GM21825 (cell line): ENCODE measurements around the gene NF2.

Experiments used
- ATAC-seq: cut with Tn5 transposase; IDR thresholded peaks from one replicate; pipeline ENCODE4 v1.9.1; 2021; ENCODE audit warnings: mild to moderate bottlenecking, moderate library complexity; ENCODE audit not compliant: unreplicated experiment

NF2 gene

DNA sequence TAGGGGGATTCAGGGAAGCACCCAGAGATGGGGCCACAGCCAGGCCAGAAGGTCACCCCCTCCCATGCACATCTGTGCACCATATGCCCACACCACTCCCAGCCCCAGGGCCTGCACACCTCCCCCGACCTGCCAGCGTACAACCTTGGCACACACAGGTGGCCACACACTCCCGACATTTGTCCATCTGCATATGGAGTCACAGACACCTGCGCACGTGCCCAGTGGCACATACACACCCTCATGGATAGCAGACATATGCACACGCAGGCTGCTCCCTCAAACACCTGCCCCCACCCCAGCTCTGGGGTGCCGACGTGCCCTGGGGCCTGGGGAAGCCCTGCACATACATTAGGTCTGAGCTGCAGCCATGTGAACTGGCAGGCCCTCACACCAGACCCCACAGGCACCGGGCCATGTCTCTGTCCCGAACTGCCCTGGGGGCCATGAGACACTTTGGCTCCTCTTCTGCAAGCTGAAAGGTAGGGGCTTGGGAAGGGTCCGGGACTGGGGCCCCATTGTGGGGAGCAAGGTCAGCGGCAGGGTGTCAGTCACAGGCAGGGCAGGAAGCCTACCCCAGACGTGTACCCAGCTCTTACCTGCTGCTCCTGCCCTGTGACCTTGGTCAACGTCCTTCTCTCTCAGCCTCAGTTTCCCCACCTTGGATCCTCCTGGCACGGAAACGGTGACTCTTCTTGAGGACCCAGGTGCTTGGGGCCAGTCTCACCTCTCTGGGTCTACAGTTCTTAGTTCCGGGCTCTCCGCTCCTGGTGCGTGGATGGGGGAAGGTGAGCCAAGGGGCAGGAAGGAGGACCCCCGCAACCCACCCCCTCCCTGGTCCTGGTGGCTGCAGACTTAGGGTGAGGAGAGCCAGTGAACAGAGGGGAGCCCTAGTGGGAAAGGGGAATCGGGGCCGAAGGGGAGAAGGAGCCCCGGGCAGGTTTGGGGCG, 115.8 kb downstream of the NF2 start:
- no peak for ATAC-seq

DNA sequence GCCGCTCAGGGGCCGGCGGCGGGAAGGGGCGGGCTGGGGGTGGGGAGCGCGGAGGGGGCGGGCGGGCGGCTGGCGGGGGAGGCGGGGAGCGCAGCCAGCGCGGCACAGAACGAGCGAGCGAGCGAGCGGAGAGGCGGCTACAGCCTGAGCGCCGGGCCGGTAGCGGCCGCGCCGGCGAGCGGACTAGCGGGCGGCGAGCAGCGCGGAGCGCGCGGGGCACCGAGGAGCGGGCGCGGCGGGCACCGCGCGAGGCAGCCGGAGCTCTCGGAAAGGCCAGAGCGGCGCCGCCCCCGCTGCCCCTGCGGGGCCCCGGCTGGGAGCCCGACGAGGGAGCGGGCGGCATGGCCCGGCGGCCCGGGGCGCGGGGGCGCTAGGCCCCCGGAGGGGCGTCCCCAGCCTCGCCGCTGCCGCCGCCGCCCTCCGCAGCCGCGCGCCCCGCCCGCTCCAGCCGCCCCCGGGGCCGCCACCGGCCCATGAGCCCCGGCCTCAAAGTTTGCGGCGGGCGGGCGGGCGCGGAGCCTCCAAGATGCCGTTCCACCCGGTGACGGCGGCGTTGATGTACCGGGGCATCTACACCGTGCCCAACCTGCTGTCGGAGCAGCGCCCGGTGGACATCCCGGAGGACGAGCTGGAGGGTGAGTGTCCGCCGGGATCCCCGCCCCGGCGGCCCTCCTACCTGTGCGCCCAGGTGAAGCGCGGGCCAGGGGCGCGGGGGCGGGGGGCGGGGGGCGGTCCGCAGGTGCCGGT, 116.6 kb downstream of the NF2 start, which contains the start of gene CABP7:
TSS of gene CABP7 (plus strand) at position 105 of the 747 bp plus-strand sequence. CDS start at position 527, 422 bp downstream.
- no peak for ATAC-seq

DNA sequence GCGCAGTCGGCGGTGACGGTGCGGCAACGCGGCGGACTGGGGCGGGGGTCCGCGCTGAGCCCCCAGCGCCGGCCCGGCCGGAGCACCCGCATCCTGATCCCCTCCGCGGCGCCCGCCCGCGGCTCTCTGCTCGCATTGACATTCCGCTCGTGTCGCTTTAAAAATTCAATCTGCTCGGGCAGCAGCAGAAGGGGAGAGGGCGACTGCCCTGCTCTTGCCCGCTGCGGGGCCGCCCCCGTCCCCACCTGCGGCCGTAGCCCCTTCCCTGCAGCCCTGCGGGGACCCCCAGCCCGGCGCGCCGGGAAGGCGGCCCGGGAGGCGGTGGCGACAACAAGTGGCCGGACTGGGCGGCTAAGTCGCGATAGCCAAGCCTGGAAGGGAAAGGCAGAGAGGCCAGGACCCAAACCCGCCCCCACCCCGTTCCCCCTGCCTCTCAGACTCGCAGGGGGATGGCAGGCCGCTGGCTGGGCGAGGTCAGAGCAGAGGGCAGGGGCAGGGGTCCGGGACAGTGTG, 117.4 kb downstream of the NF2 start:
- no peak for ATAC-seq

DNA sequence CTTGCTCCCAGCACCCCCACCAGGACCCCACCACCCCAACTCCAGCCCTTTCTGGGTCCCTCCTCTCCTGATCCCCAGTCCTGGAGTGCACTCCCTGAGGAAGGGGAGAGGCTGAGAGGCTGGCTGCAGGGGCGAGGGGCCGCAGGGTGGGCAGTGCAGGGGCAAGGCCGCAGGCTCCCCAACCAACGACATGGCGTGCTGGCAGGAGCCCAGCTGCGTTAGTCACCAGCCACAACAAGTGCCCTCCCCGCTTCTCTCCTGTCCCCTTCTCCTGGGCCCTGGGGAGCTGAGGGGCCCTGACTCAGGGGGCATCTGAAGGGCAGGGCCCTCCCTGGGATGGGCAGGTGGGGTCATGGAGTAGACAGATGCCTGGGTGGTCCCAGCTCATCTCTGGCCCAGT, 118.7 kb downstream of the NF2 start:
- ATAC-seq = no peak

DNA sequence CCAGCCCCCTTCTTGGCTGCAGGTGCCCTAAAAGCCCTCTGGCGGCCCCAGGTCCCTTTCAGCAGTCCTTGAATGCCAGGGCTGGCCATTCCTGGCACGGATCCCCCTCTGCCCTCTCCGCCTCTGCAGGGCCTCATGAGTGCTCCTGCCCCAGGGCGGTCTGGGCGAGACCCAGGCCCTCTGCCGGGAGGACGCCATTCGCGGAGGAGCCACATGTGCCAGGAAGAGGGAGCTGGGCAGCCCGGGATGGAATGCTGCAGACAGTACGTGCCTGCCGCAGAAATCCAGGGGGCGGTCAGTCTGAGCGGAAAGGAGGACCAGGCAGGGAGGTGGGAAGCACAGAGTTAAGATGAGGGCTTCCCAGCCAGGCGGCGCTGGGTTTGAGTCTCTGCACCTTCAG, 119.2 kb downstream of the NF2 start:
- no peak for ATAC-seq

DNA sequence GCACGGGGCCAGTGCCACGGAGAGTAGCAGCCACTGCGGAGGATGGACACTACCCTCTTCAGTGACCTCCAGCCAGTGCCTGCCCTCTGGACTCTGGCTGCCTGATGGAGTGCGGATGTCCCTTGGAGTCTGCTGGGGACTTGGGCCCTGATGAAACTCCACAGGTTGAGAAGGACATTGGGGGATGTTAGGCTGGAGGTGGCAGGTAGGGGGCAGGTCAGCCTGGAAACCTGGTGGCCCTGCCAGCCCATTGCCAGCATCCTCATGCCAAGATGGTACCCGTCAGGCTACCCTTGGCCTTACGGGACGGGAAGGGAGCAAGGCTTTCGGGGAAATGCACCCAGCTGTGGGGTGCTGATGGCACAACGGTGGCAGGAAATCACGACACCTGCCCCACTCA, 120.3 kb downstream of the NF2 start:
- no peak for ATAC-seq

DNA sequence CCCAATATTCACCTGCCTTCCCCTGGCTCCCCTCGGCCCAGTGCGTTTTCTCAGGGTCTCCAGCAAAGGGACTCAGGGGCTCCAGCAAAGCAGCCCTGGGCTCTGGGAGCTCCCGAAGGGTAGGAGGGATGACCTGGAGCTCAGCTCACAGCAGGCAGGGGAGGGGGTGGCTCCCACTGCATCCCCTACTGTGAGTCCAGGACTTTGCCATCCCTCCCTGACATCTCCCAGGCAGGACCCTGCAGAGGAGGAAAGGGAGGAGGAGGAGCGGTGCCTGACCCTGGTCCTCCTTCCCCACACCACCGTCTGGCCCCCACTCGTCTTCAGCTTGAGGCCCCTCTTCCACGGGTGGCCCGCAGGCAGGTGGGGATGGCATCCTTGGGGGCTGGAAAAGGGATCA, 121.4 kb downstream of the NF2 start:
- no peak for ATAC-seq

DNA sequence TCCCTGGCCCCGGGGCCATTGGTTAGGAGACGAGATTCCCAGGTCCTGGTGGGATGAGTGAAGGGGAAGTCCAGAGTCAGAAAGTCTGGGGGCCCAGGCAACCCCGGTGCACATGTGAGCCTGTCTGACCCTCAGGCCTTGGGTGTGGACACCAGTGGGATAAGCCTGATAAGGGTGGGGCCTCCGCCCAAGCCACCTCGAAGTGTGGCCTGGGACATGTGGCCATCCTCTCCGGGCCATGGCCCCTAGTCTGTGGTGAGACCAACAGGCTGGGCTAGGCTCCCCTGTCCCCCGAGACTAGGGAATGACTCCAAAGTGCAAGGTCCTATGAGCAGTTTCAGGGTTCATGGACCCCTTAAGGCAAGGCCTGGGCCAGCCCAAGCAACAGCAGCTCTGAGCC, 122.7 kb downstream of the NF2 start:
- no peak for ATAC-seq

DNA sequence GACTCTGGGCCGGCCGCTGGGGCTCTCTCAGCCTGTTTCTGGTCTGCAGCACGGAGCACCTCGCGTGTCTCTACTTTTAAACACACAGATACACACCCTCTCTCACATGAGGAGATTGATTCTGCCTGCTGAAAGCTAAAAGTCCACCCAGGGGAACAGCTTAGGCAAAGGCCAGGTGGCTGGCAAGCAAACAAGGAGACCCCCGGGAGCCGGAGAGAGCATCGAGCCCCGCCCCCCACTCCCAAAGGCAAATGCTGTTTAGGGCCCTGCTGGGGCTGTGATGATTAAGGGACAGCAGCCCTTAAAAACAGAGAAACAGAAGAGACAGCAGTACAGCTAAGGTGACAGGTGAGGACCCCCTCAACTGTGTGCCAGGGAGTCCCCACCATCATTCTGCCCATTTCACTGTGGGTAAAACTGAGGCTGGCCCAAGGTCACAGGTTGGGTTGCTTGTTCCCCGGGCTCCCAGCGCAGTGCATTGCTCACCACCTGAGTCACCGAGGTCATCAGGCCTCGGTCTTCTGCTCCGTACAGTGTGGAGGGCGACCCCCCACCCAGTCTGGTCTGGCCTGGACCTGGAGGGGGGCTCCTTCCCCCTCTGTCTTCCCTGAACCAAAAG, 123.2 kb downstream of the NF2 start:
- ATAC-seq = no peak

DNA sequence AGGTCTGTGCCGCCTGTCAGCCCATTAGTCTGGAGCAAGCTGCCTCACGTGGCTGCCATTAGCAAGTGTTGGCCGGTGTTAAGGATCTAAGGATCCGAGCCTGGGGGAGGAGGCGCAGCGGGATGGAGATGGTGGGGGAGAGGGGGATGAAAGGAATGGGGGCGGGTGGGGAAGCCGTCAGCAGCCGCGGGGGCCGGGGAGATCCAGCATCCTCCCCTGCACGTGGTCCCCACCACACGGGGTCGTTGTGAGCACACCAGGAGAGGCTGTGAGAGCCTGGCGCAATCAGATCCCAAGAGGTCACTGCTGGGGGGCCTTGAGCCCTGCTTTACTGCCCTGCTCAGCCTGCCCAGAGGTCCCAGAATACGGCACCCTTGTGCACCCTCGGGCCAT, 123.7 kb downstream of the NF2 start:
- ATAC-seq = no peak

DNA sequence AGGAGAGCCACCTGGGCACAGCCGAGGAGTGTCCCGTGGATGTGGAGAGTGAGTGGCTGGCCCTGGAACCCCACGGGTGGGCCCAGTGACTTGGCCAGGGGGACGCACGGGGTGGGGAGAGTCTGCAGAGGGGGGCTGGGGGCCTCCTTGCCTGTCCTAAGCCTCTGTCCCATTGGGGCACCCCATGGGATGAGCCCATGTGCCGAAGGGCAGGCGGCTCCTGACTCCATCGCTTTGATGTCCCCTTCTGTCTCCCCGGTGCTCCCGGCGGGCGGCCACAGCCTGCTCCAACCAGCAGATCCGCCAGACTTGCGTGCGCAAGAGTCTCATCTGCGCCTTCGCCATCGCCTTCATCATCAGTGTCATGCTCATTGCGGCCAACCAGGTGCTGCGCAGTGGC, 125.7 kb downstream of the NF2 start:
- ATAC-seq = no peak

DNA sequence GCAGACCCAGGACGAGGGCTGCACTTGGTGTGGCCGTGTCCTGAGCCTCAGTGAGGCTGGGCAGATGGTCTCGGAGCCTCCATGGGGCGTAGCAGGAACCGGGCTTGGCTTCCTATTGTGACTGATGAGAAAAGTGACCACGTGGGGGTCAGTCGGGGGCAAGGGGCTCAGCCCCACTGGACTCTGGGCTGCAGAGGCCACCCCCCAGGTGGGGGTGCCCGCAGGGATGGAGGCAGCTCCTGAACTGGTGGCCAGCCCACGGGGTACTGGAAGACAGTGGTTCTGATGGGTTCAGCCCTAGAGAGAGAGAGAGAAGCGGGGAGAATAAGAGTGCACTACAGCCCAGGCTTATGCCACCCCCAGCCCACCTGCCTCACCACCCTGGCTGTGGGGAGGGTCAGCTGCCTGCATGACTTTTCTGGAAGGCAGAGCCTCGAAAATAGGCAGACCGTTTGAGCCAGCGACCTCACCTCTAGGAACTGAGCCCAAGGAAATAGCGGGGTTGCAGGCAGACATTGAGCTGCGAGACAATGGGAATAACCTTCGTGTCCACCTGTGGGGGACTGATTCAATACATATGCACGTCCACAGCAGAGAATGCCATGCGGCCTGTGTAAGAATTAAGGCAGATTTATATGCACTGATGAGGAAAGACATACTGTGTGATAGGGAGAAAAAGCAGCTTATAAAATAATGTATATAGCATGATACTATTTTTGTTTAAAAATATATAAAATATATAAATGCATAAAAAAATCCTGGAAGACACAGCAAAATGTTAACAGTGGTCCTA, 127.8 kb downstream of the NF2 start:
- ATAC-seq = no peak

DNA sequence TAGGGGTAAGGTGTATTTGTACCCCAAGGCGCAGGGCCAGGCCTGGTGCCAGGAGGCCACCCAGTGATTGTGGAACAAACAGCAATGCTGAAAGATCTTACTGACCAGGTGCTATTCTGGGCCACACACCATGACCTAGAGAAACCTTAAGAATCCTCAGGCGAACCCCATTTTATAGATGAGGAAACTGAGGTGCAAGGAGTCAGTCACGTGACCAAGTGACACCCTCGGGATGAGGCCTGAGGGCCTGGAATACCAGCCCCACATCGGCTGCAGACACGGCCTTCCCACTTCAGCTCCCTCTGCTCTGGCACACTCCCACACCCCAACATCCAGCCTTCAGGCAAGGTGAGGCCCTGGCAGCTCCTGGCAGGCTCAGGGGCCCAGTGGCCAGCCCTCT, 129.4 kb downstream of the NF2 start:
- no peak for ATAC-seq

DNA sequence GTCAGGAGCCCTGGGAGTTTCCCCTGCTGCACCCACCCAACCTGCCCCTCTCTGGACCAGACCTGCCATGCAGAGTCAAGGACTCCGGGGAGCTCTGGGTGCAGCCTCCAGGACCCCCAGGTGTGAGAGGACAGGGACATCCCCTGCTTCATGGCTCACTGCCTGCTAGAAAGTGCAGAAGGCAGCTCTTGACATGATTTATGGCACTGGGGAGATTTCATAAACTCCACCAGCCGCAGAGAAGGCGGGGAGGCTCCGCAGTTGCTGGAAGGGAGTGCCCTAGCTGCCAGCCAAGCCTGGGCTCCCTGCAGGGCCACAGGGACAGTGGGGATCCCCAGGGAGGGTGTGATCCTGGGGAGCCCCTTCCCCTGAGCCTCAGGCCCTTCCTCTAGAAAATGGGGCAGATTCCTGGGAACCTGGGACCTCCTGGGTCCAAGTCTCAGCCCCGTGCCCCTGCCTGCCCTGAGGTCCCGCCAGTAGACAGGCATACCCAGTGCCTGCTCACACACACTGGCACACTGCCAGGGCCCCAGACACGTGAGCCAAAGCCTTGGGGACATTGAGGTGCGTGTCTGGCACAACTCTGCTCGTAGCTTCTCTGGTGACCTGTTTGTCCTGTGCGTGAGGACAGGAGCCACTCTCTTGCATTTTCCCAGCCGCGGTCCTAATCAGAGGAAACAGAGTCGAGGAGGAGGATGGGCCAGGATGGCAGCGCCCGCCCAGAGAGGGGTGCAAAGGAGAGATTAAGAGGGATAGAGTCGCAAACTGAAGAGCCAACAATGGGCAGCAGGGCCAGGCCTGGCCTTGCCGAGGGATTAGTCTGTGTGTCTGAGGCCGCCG, 130.1 kb downstream of the NF2 start:
- ATAC-seq = no peak

DNA sequence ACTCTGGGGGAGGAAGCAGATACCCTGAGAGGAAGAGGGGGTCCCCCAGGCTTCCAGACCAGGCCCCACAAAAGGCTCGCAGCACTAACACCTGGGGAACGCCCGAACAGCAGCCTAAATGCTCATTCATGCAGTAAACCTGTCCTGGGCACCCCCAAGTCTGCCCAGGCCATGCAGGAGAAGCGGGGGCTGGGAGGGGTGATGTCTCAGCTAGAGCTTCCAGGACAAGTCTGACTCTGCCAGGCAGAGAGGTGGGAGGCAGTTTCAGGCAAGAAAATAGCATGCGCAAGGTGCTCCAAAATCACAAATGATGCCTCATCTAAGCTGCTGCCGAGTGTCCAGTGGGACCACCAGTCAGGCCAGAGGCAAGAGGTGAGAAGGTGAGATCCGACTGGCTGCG, 131.0 kb downstream of the NF2 start:
- ATAC-seq = no peak

DNA sequence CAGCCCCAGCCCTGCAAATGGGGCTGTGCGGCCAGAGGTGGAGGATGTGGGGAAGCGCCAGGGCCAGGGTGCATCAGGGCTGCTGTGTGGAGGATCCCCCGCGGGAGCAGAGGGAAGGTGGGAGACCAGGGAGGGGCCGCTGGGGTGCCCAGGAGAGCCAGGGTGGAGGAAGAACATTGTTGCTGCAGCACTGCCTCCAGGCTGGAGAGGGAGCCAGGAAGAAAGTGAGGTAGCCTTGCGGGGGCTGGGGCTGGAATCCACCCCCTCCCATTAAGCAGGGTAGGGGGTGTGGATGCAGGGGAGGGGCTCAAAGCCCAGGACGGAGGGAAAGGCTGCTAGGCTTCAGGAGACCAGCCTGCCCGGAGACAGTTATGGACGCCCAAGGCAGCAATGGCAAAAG, 131.4 kb downstream of the NF2 start:
- ATAC-seq = no peak

DNA sequence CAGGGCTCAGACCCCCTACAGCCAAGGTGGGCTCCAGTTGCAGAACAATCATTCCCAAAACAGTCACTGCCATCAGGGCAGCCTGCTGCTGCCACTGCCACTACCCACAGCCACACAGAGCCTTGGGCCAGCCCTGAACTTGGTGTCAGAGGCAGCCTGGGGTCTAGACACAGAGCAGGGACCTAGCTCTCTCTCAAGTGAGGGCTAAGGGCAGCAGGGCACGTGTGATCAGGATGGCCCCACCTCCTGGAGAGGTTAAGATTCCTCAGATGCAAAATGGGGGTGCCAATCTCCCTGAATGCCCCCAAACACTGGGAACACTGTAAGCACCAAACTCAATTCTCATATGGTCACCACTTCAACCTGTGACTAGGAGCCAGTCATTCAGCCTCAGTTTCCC, 132.0 kb downstream of the NF2 start:
- ATAC-seq = no peak

DNA sequence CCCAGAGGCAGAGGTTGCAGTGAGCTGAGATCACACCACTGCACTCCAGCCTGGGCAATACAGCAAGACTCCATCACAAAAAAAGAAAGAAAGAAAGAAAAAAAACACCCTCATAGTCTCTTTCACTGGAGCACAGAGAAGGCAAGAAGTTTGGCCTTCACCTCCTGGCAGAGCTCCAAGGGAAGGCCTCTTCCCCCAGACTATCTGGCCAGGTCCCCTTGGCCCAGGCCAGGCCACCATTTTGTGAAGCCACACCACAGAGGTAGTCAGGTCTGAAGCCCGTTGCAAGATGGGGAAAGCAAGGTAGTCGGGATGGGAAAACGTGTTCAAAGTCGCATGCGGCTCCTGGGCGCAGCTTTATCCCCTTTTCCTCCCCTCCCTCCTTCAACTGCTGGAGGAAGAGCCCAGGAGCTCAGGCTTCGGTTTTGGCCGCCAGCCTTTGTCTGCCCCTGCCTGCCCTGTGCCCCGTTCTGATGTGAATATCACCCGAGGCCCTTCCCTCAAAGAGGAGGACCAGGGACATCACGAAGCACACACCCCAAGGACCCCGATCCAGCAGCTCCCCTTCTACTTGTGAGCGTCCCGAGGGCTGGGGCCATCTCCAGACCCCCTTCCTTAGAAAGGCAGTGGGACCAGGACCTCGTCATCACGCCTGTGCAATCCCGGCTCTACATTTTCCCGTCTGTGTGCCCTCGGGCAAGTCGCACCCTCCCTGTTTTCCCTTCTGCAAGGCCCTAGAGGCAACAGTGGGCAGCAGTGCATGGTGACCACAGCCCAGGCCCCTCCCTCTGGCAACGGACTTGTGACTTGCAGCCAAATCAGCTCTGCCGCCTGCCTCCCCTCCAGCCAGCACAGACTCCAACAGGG, 134.1 kb downstream of the NF2 start:
- ATAC-seq = no peak
